DOHH2 (cell line): Measurements from ENCODE around the gene TTLL9.

Experiments
- H3F3A ChIP-seq: fragments of 200-600 bp; sonication (generic), shearing (Covaris generic); 2 replicates; pipeline ENCODE4 v1.6.0; 2016; ENCODE audit warnings: antibody characterized with exemption, mild to moderate bottlenecking; ENCODE audit not compliant: control insufficient read depth, insufficient read depth
- H3K27ac ChIP-seq: fragments of 200-600 bp; sonication (generic); 2 replicates; pipeline ENCODE4 v1.5.1; 2014; ENCODE audit warnings: low read depth, mild to moderate bottlenecking, low read length, moderate library complexity
- H3K27me3 ChIP-seq: fragments of 200-600 bp; sonication (generic); 2 replicates; pipeline ENCODE4 v1.6.1; 2014; ENCODE audit warnings: mild to moderate bottlenecking, low read length, mixed read lengths; ENCODE audit not compliant: control insufficient read depth
- H3K36me3 ChIP-seq: fragments of 200-600 bp; sonication (generic); 2 replicates; pipeline ENCODE4 v1.6.1; 2014; ENCODE audit warnings: mild to moderate bottlenecking, low read length, moderate library complexity, mixed read lengths; ENCODE audit not compliant: control insufficient read depth
- H3K4me1 ChIP-seq: fragments of 200-600 bp; sonication (generic); 2 replicates; pipeline ENCODE4 v1.6.1; 2014; ENCODE audit warnings: mild to moderate bottlenecking, low read length, mixed read lengths; ENCODE audit not compliant: control insufficient read depth
- H3K4me2 ChIP-seq: fragments of 200-600 bp; sonication (generic); 2 replicates; pipeline ENCODE4 v1.6.0; 2014; ENCODE audit warnings: mild to moderate bottlenecking, low read length, moderate library complexity
- H3K4me3 ChIP-seq: fragments of 200-600 bp; sonication (generic); 2 replicates; pipeline ENCODE4 v1.5.1; 2014; ENCODE audit warnings: mild to moderate bottlenecking, low read length, mixed read lengths
- H3K79me2 ChIP-seq: fragments of 200-600 bp; sonication (generic); 2 replicates; pipeline ENCODE4 v1.6.1; 2014; ENCODE audit warnings: mild to moderate bottlenecking, low read length, mixed read lengths; ENCODE audit not compliant: control insufficient read depth
- H3K9me2 ChIP-seq: fragments of 200-600 bp; sonication (generic); replicated peaks from 2 replicates; pipeline ENCODE4 v1.6.1; 2014; ENCODE audit warnings: mild to moderate bottlenecking, low read length, mixed read lengths; ENCODE audit not compliant: control insufficient read depth
- H3K9me3 ChIP-seq: fragments of 200-600 bp; sonication (generic); 2 replicates; pipeline ENCODE4 v1.6.1; 2014; ENCODE audit warnings: antibody characterized with exemption, low read length, mixed read lengths; ENCODE audit not compliant: control insufficient read depth, insufficient read depth
- H4K20me1 ChIP-seq: fragments of 200-600 bp; sonication (generic); 2 replicates; pipeline ENCODE4 v1.6.0; 2014; ENCODE audit warnings: low read depth, mild to moderate bottlenecking, antibody characterized with exemption, low read length, moderate library complexity; ENCODE audit not compliant: control insufficient read depth, insufficient read depth
- CTCF ChIP-seq: fragments of 200-600 bp; sonication (generic); IDR thresholded peaks from one replicate; pipeline ENCODE4 v1.5.1; 2014; ENCODE audit warnings: antibody characterized with exemption, mild to moderate bottlenecking, low read depth, low read length; ENCODE audit not compliant: poor library complexity, severe bottlenecking
- EZH2phosphoT487 ChIP-seq: fragments of 200-600 bp; sonication (generic); IDR thresholded peaks from 2 replicates; pipeline ENCODE4 v1.6.1; 2017; ENCODE audit warnings: borderline replicate concordance, mild to moderate bottlenecking, antibody characterized with exemption, low read length, moderate library complexity, mixed read lengths

The TTLL9 gene

DNA sequence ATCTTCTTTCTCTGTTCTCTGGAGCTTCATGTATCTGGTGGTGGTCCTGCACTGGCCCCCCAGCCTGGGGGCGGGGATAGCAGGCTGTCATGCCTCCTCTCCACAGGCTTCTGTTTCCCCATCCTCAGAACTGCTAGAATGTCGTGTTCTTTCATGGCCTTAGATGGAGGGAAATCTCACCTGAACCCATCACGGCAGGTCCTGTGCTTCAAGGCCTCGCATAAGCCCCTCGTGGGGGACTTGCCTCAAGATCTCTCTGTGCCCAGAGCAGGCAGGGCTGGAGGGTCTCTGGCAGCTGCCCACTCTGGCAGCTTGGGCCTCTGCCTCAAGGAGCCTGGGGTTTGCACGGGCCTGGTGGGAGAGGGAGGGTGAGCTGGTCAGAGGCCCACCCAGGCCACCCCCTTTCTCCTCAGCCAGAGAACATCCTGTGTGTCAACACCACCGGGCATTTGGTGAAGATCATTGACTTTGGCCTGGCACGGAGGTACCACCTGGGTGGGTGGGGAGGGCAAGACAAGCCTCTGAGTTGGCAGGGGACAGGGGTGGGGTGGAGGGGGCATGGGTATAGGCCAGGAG, 39.9 kb upstream of the TTLL9 start:
- no peak overlapping the region for H3K4me2 ChIP-seq
- no peaks in the 10 kb centered on the region for H3K27me3 ChIP-seq
- H3K4me3 ChIP-seq, result no peak overlapping the region
- no peaks in the 10 kb centered on the region for H3F3A ChIP-seq
- no peaks in the 10 kb centered on the region for H3K9me2 ChIP-seq
- no peaks in the 10 kb centered on the region for H3K9me3 ChIP-seq
- no peak for TF ChIP-seq CTCF
- no peak for TF ChIP-seq EZH2phosphoT487
- H3K79me2 ChIP-seq, result no peaks in the 10 kb centered on the region
- H3K36me3 ChIP-seq, result no peaks in the 10 kb centered on the region
- no peaks in the 10 kb centered on the region; the same call in 1 of the 2 replicates for H4K20me1 ChIP-seq
- no peaks in the 10 kb centered on the region for H3K4me1 ChIP-seq
- H3K27ac ChIP-seq, result no peak overlapping the region

DNA sequence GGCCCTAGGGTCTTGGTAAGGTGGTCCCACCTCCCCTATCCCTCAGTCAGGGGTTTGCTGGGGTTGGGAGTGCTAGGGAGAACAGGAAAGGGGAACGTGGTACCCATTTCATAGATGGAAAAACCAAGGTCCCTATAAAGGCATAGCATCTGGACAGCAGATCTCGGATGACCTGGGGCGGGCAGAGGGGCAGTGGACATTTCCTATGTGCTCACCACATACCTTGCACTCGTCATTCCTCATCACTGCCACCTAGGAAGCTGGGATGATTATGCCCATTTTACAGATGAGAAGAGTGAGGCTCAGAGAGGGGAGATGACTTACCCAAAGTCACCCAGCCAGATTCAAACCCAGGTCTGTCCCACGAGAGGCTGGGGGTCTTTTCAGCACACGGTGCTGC, 39.2 kb upstream of the TTLL9 start:
- no peaks in the 10 kb centered on the region for H3K27me3 ChIP-seq
- no peaks in the 10 kb centered on the region for H3K79me2 ChIP-seq
- no peaks in the 10 kb centered on the region; the same call in 1 of the 2 replicates for H4K20me1 ChIP-seq
- no peaks in the 10 kb centered on the region for H3K36me3 ChIP-seq
- H3K4me3 ChIP-seq, result no peak overlapping the region
- no peak for TF ChIP-seq CTCF
- no peak for TF ChIP-seq EZH2phosphoT487
- H3K9me3 ChIP-seq, result no peaks in the 10 kb centered on the region
- no peaks in the 10 kb centered on the region for H3F3A ChIP-seq
- H3K4me2 ChIP-seq, result no peak overlapping the region
- no peak overlapping the region for H3K27ac ChIP-seq
- no peaks in the 10 kb centered on the region for H3K9me2 ChIP-seq
- no peaks in the 10 kb centered on the region for H3K4me1 ChIP-seq

GRCh38 chr20:31831771-31832306, 38.6 kb upstream of the TTLL9 start:
- H3K4me2 ChIP-seq, result no peak overlapping the region
- H3K4me3 ChIP-seq, result no peak overlapping the region
- H3K36me3 ChIP-seq, result no peaks in the 10 kb centered on the region
- H3K9me3 ChIP-seq, result no peaks in the 10 kb centered on the region
- H3K4me1 ChIP-seq, result no peaks in the 10 kb centered on the region
- no peaks in the 10 kb centered on the region for H3K79me2 ChIP-seq
- no peaks in the 10 kb centered on the region for H3K9me2 ChIP-seq
- H3F3A ChIP-seq, result no peaks in the 10 kb centered on the region
- no peak for TF ChIP-seq EZH2phosphoT487
- TF ChIP-seq CTCF, result no peak
- H3K27me3 ChIP-seq, result no peaks in the 10 kb centered on the region
- no peak overlapping the region for H3K27ac ChIP-seq
- no peaks in the 10 kb centered on the region; the same call in 1 of the 2 replicates for H4K20me1 ChIP-seq
